Umbilical cord (tissue), 2 donors: ENCODE data around the gene P3H3. TPM values are rescaled to one million over a fixed set of nuclear protein-coding genes. Genes with fewer than 3 reads are reported as not detected.
A peak's percentile ranks its signal among the peaks of the same experiment; 100 is the strongest.

ENCODE experiments used
- DNase-seq: peaks from one replicate; pipeline ENCODE4 v3.0.0-alpha.2; 2015; ENCODE audit warnings: low spot score
- total RNA-seq: library from RNA; depleted of rRNA; stranded (reverse); fragments of >200 nt; gene quantifications from one replicate; pipeline ENCODE4 v1.2.3, GENCODE V29; 2014; ENCODE audit warnings: low replicate concordance; ENCODE audit not compliant: insufficient read depth

P3H3 gene
- total RNA-seq, 1 donor from 2014 or later, result 74.6 TPM

DNA sequence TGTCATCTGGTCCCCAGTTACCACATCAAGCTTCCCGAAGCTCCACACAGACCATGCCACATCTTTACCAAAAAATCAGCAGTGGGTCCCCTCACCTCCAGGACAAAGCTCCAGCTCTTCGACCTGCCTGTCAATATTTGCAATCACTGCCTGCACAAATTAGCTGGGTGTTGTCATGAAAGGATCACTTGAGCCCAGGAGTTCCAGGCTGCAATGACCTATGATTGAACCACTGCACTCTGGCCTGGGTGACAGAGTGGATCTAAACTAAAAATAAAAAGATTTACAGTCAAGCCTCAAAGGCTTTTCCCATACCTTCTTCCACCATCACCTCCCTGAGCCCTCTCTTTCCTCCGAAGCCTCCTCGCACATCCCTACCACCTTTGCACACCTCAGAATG is 31.6 kb upstream of the P3H3 start:
- DNase-seq, result no peak

GRCh38 chr12:6799147-6799546 is 29.1 kb upstream of the P3H3 start:
- DNase-seq, result no peak

DNA sequence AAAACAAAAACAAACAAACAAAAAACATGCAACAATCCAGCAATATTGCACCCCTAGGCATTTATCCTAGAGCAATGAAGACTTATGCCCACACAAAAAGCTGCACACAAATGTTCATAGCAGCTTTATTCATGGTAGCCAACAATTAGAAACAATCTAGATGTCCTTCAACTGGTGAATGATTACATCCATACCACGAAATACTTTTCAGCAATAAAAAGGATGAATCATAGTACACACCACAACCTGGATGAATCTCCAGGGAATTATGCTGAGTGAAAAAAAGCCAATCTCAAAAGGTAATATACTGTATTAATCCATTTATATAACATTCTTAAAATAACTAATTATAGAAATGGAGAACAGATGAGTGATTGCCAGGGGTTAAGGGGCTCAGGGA is 21.0 kb upstream of the P3H3 start:
- DNase-seq, result no peak

GRCh38 chr12:6809056-6809455 is 19.2 kb upstream of the P3H3 start:
- no peak for DNase-seq

DNA sequence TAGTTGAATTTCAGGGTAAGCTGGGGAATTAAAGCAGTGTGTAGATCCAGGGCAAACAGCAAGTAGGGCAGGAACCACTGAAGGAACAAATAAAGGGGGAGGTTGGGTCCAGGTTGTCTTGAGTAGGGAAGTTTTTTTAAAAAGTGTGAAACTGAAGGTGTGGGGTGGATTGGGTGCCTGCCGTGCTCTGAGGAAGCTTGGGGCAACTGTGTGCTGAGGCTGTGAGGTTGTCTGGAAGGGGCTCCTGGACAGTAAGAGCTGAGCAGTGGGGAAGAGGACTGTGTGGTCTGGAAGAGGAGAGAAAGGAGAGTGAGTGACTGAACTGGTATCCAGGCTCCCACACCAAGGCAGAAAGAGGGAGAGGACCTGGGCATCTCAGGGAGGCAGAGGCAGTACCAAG is 17.4 kb upstream of the P3H3 start:
- no peak for DNase-seq

DNA sequence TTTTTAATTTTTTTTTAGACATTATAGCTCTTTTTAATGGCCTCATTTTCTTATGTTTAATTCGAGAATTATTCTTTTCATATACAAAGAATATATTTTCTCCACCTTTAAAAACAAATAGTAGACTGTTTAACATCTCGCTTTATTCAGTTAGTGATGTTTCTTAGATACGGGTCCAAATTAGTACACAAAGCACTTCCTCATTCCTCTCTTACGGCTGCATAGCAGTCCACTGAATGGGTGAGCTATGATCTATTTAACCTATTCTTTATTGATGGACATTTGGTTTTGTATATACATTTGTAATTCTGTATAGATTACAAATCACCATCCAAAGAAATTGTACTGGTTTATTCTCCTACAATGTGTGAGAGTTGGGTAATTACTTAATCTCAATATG is 14.8 kb upstream of the P3H3 start:
- DNase-seq, result no peak

GRCh38 chr12:6816598-6816997 is 11.6 kb upstream of the P3H3 start:
- no peak for DNase-seq

- no peak for DNase-seq
Observed at GRCh38 chr12:6817098-6817497, 11.1 kb upstream of the P3H3 start.

DNA sequence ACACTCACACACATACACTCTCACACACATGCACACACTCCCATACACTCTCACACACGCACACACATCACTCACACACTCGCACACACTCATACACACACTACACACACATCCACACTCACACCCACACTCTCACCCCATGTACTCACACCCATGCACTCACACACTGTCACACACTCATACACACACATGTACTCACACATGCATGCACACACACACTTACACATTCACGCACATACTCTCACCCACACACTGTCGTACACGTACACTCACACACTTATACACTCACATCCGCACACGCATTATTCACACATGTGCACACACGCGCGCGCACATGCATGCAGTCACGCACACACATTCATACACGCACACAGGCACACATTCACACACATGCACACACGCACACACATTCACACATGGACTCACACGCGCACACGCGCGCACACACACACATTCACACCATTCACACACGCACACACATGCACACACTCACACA is 10.5 kb upstream of the P3H3 start:
- no peak for DNase-seq

- no peak for DNase-seq
Observed at GRCh38 chr12:6818222-6818621, 10.0 kb upstream of the P3H3 start.

DNA sequence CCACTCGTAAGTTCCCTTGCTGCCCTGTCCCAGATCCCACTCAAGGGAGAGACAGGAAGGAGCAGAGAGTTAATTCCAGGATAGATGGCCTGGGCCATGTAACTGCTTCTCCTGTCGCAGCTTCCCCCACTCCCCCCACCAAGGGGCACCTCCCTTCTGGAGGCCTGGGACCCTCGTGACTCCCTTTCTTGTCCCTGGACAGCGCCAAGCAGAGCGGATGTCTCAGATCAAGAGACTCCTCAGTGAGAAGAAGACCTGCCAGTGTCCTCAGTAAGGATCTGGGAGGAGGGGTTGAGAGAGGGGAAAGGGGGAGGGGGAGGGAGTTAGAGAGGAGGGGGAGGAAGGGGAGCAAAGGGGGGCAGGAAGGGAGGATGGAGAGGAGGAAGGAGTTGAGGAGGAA is 9.6 kb upstream of the P3H3 start:
- DNase-seq, result no peak

DNA sequence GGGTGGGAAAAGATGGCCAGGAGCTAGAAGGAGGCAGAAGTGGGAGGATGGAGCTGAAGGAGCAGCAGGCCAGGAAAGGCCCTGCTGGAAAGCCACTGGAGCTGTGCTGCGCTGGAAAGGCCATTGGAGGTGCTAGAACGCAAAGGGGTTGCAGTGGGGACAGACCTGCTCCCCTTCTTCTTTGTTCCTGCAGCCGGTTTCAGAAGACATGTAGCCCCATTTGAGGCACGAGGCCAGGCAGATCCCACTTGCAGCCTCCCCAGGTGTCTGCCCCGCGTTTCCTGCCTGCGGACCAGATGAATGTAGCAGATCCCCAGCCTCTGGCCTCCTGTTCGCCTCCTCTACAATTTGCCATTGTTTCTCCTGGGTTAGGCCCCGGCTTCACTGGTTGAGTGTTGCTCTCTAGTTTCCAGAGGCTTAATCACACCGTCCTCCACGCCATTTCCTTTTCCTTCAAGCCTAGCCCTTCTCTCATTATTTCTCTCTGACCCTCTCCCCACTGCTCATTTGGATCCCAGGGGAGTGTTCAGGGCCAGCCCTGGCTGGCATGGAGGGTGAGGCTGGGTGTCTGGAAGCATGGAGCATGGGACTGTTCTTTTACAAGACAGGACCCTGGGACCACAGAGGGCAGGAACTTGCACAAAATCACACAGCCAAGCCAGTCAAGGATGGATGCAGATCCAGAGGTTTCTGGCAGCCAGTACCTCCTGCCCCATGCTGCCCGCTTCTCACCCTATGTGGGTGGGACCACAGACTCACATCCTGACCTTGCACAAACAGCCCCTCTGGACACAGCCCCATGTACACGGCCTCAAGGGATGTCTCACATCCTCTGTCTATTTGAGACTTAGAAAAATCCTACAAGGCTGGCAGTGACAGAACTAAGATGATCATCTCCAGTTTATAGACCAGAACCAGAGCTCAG is 8.8 kb upstream of the P3H3 start:
- DNase-seq, result no peak

- DNase-seq, result no peak
Observed at GRCh38 chr12:6820166-6820565, 8.0 kb upstream of the P3H3 start.

DNA sequence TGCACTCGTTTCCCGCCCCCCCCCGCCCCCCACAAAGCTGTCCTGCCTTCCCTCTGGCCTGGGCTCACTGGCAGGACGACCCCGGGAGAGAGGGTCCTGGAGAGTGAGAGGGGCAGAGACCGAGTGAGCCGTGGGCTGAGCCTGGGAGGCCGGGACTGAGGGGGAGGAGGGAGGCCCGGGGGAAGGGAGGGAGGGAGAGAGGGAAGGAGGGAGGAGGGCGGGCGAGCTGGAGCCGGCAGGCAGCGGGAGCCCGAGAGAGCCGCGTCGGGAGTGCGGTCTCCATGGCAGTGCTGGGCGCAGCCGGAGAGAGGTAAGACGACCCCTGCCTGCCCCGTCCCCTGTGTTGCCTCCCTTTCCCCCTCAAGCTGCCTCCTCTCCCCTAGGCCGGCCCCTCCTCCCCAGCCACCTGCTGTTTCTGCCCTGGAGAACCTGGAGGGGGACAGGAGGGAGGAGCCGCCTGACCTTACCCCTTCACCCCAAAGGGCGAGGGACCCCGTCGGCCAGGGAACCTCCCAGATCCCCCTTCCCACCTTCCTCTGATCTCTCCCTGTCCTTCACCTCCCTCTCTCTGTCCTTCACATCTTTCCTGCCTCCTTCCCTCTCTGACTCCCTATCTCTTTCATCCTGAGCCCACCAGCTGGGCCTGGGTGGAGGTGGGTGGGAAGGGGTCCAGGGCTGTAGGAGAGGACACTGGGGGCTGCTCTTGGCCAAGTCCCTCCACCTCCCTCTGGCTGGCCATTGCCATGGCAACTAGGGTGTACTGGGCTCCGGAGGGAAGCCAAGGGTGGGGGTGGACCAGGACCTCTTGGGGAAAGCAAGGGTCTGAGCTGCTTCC is 6.4 kb upstream of the P3H3 start, which contains the start of gene GPR162:
Gene GPR162, plus strand, starts transcription at position 231 of the 835 bp plus-strand sequence. CDS start 2,078 bp downstream, outside the sequence.
- no peak for DNase-seq

- no peak for DNase-seq
Observed at GRCh38 chr12:6822426-6823135, 5.6 kb upstream of the P3H3 start.

DNA sequence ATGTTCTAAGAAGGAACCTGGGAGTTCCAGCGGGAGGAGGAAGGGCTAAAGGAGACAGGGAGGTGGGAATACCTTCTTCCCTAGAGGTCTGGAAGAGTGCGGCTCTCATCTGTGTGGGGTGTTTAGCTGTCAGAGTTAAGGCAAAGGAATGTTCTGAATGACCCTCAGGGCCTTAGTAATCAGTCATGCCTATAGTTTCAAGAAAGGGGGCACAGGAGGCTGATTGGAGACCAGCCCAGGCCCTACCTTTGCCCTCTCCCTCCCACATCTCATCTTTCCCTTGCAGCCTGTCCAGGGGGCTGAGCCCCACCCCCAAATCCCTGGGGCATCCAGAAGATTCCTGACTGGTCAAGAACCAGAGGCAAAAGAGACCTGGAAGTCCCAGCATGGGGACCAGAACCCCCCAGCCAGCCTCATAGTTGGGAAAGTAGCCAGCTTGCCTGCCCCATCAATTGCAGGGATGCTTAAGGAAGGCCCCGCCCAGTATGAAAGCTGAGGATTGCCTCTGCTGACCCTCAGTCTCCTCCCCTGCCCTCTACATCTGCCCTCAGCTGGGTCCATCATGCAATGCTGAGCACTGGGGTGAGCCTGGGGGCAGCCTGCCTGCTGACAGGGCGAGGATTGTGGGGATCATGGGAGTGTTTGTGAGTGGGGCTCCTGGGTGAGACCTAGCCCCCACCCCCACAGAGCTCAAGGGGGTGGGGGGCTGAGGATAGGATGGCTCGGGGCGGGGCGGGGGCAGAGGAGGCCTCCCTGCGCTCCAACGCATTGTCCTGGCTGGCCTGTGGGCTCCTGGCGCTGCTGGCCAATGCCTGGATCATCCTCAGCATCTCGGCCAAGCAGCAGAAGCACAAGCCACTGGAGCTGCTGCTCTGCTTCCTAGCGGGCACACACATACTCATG is 4.8 kb upstream of the P3H3 start:
- DNase-seq, result no peak

DNA sequence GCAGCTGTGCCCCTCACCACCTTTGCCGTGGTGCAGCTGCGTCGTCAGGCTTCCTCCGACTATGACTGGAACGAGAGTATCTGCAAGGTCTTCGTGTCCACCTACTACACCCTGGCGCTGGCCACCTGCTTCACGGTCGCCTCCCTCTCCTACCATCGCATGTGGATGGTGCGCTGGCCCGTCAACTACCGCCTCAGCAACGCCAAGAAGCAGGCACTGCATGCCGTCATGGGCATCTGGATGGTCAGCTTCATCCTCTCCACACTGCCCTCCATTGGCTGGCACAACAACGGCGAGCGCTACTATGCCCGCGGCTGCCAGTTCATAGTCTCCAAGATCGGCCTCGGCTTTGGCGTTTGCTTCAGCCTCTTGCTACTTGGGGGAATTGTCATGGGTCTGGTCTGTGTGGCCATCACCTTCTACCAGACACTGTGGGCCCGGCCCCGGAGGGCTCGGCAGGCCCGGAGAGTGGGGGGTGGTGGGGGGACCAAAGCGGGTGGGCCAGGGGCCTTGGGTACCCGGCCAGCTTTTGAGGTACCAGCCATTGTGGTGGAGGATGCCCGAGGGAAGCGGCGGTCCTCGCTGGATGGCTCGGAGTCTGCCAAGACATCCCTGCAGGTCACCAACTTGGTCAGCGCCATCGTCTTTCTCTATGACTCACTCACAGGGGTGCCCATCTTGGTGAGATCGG is 4.0 kb upstream of the P3H3 start:
- no peak for DNase-seq

DNA sequence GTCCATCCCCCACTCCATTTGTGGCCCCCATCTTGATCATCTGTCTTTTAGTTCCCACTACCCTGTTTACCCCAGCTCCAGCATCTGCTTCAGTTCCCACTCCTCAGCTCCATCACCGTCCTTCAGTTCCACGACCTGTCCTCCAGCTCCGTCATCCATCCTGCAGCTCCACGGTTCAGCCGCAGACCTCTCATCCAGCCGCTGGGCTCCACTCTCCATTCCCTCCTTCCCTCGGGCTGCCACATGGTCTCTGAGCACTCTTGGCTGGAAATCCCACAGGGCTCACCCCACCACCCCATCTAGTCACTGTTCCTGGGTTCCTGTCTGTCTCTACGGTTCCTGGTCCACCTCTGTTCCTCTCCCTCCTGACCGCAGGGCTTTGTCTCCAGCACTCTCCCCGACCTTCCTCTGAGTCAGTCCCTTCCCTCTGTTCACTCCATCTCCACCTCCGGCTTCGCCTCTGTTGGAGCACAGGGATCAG is 3.3 kb upstream of the P3H3 start:
- no peak for DNase-seq

- DNase-seq, result peak; percentile 93
Observed at GRCh38 chr12:6825398-6826124, 2.6 kb upstream of the P3H3 start.
